Stimulated activated CD4-positive, alpha-beta T cell treated with anti-CD3 and anti-CD28 coated beads, Interleukin-4, amount 100 ng/mL, for 1 hour (primary cell): ENCODE results near the gene DDAH2.

Experiments used
- DNase-seq: peaks from one replicate; pipeline ENCODE4 v3.0.0-alpha.2; 2020

The DDAH2 gene

GRCh38 chr6:31729979-31730630 is 1.0 kb upstream of the DDAH2 start:
- peak; percentile 68 for DNase-seq

DNA sequence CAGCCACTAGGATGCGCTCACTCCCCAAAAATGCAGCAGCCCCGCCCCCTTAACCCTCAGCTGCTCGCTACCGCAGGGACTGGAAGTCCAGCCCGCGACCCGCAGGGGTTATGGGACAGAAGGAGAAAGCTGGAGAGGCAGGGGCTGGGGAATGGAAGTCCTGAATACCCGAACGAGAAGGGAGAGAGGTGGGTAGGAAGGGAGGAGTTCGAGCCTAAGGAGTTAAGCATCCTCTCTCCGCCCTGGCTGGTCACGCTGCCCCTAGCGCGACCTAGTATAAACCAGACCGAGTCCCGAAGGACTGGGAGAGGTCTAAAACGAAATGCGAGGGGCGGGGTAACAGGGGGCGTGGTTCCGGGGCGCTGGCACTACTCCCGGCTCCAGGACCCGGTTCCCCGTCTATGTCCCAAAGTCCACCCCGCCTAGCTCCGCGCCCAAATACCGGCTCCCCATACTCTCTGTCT is 448 bp upstream of the DDAH2 start:
- DNase-seq = peak; percentile 78

GRCh38 chr6:31727717-31728671 is 1.1 kb downstream of the DDAH2 start:
- DNase-seq = no peak

- no peak for DNase-seq
Measured at GRCh38 chr6:31727034-31727716, 1.9 kb downstream of the DDAH2 start.

- no peak for DNase-seq
Measured at GRCh38 chr6:31725502-31726350, 3.4 kb downstream of the DDAH2 start.

DNA sequence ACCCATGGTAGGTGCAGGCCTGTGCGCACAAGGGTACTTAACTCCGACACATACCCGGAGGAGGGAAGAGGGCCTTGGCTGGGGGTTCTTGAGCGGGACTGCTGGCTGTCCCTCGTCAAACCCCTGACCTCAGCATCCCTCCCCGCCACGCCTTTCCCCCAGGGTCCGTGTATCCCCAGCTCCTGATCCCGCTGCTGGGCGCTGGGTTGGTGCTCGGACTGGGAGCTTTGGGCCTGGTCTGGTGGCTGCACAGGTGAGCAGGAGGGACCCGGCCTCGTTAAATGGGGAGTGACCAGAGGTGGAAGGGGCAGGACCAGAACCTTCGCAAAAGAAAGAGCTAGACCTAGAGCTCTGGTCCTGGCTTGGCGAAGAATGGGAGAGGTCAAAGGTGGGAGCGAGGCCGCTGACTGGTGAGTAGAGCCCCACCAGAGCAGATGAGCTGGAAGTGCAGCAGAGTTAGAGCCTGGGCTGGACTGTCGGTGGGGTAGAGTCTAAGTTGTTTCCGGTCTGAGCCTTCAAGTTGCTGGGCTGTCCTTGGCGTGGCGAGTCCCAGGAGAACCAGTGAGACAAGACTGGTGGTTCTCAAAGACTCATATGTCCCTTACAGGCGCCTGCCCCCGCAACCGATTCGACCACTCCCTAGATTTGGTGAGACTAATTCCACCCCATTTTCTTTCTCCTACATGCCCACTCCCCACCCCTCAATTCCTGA is 5.0 kb downstream of the DDAH2 start:
- no peak for DNase-seq

GRCh38 chr6:31723245-31723979 is 5.7 kb downstream of the DDAH2 start, which contains the start of gene MPIG6B:
Gene MPIG6B (plus strand): TSS chr6:31723373. CDS start chr6:31723384, 11 bp downstream.
- no peak for DNase-seq

GRCh38 chr6:31722173-31722572 is 6.9 kb downstream of the DDAH2 start:
- no peak for DNase-seq

DNA sequence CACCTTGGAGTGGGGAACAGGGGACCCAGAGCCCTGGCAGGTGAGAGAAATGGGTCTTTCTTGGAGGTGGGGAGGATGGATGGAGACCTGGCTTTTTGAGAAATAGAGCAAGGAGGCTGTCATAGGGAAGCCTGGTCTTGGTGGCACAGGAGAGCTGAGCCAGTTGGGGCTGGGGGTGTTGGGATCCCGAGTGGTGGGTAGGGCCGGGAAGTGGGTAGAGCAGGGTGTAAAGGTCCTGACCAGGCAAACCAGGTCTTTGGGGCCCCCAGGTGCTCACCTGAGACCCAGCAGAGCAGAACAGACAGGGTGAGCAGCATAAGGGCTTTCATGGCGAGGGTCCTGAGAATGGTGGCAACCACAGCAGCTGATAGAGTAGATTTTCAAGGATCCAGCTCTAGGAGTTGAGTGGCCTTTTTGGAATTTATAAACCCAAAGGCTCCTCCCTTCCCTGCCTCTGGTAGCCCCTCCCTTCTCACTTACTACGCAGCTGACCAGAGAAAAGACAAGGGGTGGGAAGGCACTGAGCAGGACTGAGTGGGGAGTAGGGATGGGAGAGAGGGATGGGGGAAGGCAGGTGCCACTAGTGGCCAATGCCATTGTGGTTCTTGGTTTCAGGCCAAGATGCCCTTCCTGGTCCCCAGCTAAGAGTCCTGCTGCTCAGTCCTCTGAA is 7.6 kb downstream of the DDAH2 start, which contains the start of gene LY6G6C:
TSS of gene LY6G6C (minus strand) at position 396 of the 670 bp plus-strand sequence. CDS start at position 329, 67 bp downstream.
- DNase-seq = no peak

- no peak for DNase-seq
Measured at GRCh38 chr6:31720196-31720770, 8.8 kb downstream of the DDAH2 start.

- DNase-seq = no peak
Measured at GRCh38 chr6:31719001-31719400, 10.1 kb downstream of the DDAH2 start.

DNA sequence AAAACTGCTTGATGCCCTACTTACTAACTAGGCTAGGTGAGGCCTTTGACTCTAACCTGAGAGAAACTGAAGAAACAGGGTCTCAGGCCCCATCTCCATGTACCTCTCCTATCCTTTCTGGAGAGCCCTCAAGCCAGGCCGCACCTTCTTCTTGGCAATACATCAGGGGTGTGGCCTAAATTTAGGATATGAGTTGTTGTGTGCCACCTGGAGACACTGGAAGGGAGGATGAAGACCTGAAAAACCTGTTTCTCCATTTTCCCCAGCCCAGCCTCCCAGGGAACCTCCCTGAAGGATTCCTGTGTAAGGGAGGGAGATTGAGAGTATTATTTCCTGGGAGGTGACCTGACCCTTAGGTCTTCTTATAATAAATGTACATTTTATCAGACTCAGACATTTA is 10.8 kb downstream of the DDAH2 start:
- DNase-seq = no peak

GRCh38 chr6:31717499-31718222 is 11.4 kb downstream of the DDAH2 start:
- DNase-seq = no peak

DNA sequence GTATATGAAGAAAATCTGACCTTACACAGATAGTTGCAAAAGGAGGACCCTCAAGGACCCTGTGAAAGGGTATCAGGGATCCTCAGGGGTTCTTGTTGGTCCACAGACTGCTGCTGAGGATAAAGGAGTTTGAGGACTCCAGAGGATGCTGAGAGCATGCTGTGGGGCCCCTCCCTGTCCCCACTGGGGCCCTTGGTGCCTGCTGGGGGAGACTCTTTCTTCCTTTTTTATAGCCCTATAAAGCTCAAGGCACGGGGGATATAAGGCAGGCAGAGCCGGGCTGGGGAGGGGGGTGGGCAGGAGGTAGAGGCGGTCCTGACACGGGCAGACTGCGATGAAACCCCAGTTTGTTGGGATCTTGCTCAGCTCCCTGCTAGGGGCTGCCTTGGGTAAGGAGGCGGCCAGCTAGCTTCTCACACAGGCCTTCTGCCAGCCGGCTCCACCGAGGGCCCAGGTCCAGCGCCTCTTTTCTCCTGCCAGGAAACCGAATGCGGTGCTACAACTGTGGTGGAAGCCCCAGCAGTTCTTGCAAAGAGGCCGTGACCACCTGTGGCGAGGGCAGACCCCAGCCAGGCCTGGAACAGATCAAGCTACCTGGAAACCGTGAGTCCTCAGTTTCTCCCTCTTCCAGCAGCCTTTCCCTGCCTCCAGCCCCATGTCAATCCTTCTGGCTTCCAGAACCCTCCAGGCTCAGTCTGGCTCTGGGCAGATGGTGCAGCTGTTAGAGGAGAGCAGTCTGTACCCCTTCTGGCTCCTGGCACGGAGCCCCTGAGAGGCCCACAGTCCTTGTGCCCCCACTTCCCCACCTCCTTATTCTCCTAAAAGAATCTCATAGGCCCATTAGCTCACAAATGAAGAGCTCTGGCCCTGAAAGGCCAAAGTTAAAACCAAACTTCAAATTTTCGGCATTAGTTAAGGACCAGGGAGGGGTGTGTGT is 13.8 kb downstream of the DDAH2 start, which contains the start of gene LY6G6D:
TSS of gene LY6G6D (plus strand) at position 327 of the 937 bp plus-strand sequence. CDS start at position 335, 8 bp downstream.
- DNase-seq = no peak

- DNase-seq = no peak
Measured at GRCh38 chr6:31713991-31714684, 15.0 kb downstream of the DDAH2 start.

- no peak for DNase-seq
Measured at GRCh38 chr6:31713465-31713864, 15.6 kb downstream of the DDAH2 start.

- DNase-seq = no peak
Measured at GRCh38 chr6:31712296-31712695, 16.8 kb downstream of the DDAH2 start.
